GM19468 (cell line): ENCODE data around the gene ADGRV1.

Source experiments
- ATAC-seq: cut with Tn5 transposase; IDR thresholded peaks from one replicate; pipeline ENCODE4 v1.9.1; 2021; ENCODE audit warnings: mild to moderate bottlenecking, moderate library complexity, moderate number of reproducible peaks; ENCODE audit not compliant: unreplicated experiment; ENCODE audit errors: extremely low read depth

ADGRV1 gene

DNA sequence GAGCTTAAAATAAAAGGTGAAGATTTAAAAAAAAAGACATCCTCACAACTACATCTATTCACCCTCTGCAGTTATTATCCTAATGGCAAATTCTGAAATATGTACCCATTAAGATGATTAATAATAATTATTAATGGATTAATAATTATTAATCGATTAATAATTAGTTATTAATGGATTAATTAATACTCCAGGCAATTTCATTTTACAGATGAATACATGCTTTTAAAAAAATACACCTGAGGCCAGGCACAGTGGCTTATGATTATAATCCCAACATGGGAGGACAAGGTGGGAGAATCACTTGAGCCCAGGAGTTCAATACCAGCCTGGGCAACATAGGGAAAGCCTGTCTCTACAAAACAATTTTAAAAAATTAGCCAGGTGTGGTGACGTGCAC lies 642.1 kb downstream of the ADGRV1 start:
- no peak for ATAC-seq

DNA sequence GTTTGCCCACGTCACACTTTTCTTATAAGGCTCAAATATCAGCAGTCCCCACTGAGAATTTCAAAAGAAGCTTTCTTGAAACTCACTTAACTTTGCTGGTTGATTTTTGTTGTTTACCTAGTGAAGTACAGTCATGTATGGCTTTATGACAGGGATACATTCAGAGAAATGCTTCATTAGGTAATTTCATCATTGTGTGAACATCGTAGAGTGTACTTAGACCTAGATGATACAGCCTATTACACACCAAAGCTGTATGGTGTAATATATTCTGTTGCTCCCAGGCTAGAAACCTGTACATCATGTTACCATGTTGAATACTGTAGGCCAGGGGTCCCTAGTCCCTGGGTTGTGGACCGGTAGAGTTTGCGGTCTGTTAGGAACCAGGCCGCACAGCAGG lies 647.5 kb downstream of the ADGRV1 start:
- ATAC-seq = no peak

DNA sequence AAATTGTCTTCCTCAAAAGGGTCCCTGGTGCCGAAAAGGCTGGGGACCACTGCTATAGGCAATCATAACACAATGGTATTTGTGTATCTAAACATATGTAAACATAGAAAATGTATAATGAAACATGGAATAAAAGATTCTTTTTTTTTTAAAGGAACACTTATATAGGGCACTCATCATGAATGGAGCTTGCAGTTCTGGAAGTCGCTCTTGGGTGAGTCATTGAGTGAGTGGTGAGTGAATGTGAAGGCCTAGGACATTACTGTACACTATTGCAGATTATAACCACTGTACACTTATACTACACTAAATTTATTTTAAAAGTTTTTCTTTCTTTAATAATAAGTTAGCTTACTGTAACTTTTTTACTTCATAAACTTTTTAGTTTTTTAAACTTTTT lies 648.1 kb downstream of the ADGRV1 start:
- no peak for ATAC-seq

DNA sequence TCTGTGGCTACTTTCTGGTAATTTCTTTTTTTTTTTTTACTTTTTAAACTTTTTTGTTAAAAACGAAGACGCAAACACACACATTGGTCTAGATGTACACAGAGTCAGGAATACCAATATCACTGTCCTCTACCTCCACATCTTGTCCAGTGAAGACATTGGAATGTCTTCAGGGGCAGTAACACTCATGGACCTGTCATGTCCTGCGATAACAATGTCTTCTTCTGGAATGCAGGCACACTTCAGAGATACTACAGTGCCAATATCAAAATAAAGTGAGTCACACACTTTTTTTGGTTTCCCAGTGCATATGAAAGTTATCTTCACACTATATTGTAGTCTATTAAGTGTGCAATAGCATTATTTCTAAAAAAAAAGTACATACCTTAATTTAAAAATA lies 648.7 kb downstream of the ADGRV1 start:
- ATAC-seq = no peak

DNA sequence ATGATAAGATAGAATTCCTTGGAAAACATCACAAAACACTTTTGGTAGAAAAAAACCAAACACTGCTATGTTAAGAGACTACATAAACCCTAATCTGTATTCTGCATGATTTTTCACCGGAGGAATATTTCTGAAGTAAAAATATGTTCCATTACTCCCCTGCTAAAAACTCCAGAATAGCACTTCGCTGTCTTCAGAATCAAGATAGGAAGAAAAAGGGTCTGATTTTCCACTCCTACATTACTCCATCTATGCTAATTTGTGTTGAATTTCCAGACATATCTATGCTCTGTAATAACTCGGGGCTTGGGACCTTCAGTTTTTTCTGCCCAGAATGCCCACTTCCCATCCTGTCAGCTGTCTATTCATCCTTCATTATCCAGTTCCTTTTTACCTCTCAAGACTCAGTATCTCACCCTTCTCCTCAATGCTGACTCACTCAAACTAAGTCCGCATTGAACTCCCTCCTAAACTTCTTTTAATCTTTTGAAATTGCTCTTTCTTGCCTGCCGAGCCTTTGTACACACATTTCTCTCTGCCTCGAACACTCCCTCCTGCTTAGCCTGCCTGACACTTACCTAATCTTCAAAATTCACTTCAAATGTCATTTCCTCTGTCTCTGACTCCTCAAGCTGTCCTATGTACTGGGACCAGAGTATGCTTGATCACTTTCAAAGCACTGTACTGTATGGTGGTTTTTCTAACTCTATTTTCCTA lies 653.6 kb downstream of the ADGRV1 start:
- no peak for ATAC-seq

DNA sequence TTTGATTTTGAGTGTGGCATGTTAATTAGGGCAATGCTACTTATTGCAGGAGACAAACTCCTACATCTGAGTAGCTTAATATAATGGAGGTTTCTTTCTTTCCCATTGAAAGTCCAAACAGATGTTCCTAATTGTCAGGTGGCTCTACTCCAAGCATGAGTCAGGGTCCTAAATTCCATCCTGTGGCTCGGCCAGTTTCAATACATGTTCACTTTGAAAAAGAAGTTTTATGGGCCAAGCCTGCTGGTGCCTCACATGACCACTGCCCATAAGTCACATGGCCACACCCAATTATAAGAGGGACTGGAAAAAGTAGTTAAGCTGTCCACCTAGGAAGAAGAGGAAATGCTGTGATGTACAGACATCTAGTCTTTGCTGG lies 654.1 kb downstream of the ADGRV1 start:
- no peak for ATAC-seq
